ENCODE data around the gene LGALS8. TPM values are rescaled to one million over a fixed set of nuclear protein-coding genes. Genes with fewer than 3 reads are reported as not detected.
A peak's percentile ranks its signal among the peaks of the same experiment; 100 is the strongest.

The LGALS8 gene
- 10 to 100 TPM; 58.9 to 83.4 TPM for total RNA-seq

DNA sequence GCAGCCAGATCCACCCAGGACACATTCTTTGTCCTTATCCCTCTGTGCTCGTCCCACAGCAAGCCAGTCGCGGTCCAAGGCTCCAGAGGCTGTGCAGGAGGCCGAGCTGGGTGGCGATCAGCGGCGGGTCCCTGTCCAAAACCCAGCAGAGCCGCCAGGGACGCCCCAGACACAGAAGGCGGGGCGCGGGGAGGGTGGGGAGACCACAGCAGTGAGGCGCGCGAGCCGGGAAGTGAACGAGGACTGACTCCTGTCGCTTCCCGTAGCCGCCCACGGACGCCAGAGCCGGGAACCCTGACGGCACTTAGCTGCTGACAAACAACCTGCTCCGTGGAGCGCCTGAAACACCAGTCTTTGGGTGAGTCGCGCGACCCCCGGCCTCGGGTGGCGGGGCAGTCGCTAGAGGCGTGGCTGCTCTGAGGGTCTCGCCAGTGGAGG lies at the start of gene LGALS8:
TSS of gene LGALS8 (plus strand) at position 279 of the 438 bp plus-strand sequence. CDS start 2,089 bp downstream, outside the sequence.
- H3K27ac ChIP-seq: peak within 1 kb of the TSS; percentile 82 to 94 (median 86)
- no peaks in the 10 kb centered on the region for H3K27me3 ChIP-seq
- peak; percentile 38 to 75 (median 73) for TF ChIP-seq POLR2A (IDR thresholded peaks at IDR 0.05)
- peak in 1 of 7 experiments; percentile 3 for TF ChIP-seq CTCF (IDR thresholded peaks at IDR 0.05)
- peak within 1 kb of the TSS; percentile 31 to 71 for H3K4me3 ChIP-seq
- intact Hi-C loops (cut with DNase I): no loop called here
- H3K9me3 ChIP-seq: no peaks in the 10 kb centered on the region
- peaks cover 0 to 4% of the 10 kb centered on the region in 2 donors for H3K36me3 ChIP-seq (replicated peaks in 1 of 2; ENCODE audit: insufficient read depth in 1 of 2, low read depth in 2 of 2)
- 0 to 1% methylated on average over 10 to 32 of the region's 35 CpGs for WGBS, 2 donors
- DNase-seq (peak; percentile 84 to 92 (median 88)), ATAC-seq (peak; percentile 91)
- H3K4me1 ChIP-seq: peaks cover 15% of the 10 kb centered on the region

DNA sequence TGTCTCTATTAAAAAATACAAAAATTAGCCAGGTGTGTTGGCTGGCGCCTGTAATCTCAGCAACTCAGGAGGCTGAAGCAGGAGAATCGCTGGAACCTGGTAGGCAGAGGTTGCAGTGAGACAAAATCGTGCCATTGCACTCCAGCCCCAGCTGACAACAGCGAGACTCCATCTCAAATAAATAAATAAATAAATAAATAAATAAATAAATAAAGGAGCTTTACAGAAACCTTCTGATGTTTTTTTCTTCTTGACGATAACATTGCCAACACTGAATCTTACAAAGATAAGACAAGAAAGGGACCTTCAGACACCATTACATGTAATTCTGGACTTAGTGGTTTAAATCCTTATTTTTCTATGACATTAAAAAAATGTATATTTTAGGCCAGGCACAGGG lies 47.8 kb upstream of the LGALS8 start:
- H3K4me1 ChIP-seq: peaks cover 5% of the 10 kb centered on the region
- DNase-seq (no peak), ATAC-seq (no peak)
- TF ChIP-seq CTCF (IDR thresholded peaks at IDR 0.05): no peak
- TF ChIP-seq POLR2A (IDR thresholded peaks at IDR 0.05): no peak
- WGBS, 2 donors: 81 to 92% methylated on average over 5 of the region's 5 CpGs
- H3K4me3 ChIP-seq: no peak overlapping the region
- no peaks in the 10 kb centered on the region for H3K9me3 ChIP-seq
- H3K27ac ChIP-seq: no peak overlapping the region
- no peaks in the 10 kb centered on the region for H3K36me3 ChIP-seq (replicated peaks in 1 of 2; ENCODE audit: insufficient read depth in 1 of 2, low read depth in 2 of 2)
- no peaks in the 10 kb centered on the region for H3K27me3 ChIP-seq
- intact Hi-C loops (cut with DNase I): no loop called here

- intact Hi-C loops (cut with DNase I): no loop called here
- Histone ChIP-seq H3K27me3 (no peaks in the 10 kb centered on the region), H3K4me3 (no peak overlapping the region), H3K9me3 (no peaks in the 10 kb centered on the region), H3K4me1 (peaks cover 7% of the 10 kb centered on the region), H3K36me3 (replicated peaks in 1 of 2; ENCODE audit: insufficient read depth in 1 of 2, low read depth in 2 of 2) (no peaks in the 10 kb centered on the region), H3K27ac (peak overlapping the region in 1 of 4 donors; percentile 20)
- TF ChIP-seq CTCF (IDR thresholded peaks at IDR 0.05) (no peak), POLR2A (IDR thresholded peaks at IDR 0.05) (no peak)
- DNase-seq (peak; percentile 20 to 58 (median 37)), ATAC-seq (peak; percentile 63)
- WGBS, 2 donors: 37 to 53% methylated on average over 5 of the region's 5 CpGs
Measured at GRCh38 chr1:236480758-236481436, 42.9 kb upstream of the LGALS8 start.

DNA sequence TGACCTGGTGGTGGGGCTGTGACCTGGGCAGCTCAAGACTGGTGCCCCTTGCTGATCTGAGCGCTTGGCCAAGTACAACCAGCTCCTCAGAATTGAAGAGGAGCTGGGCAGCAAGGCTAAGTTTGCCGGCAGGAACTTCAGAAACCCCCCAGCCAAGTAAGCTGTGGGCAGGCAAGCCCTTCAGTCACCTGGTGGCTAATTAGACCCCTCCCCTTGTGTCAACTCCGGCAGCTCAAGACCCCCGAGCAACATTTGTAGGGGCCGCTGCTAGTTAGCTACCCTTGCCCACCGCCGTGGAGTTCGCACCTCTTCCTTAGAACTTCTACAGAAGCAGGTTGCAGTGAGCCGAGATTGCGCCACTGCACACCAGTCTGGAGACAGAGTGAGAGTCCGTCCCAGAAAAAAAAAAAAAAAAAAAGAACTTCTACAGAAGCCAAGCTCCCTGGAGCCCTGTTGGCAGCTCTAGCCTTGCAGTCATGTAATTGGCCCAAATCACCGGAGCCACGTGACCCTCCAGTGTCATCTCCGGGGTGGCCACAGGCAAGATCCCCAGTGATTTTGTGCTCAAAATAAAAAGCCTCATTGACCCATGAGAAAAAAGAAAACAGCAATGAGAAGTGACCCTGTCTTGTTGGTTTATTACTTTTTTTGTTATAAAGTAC lies 39.3 kb upstream of the LGALS8 start:
- 89 to 94% methylated on average over 13 to 14 of the region's 14 CpGs for WGBS, 2 donors
- TF ChIP-seq CTCF (IDR thresholded peaks at IDR 0.05): no peak
- TF ChIP-seq POLR2A (IDR thresholded peaks at IDR 0.05): no peak

More for the DNA sequence above, 39.3 kb upstream of the LGALS8 start:
- Histone ChIP-seq H3K27me3 (no peaks in the 10 kb centered on the region), H3K36me3 (replicated peaks in 1 of 2; ENCODE audit: insufficient read depth in 1 of 2, low read depth in 2 of 2) (no peaks in the 10 kb centered on the region), H3K27ac (no peak overlapping the region), H3K4me3 (no peak overlapping the region), H3K4me1 (peaks cover 7% of the 10 kb centered on the region), H3K9me3 (no peaks in the 10 kb centered on the region)
- no peak for ATAC-seq
- intact Hi-C loops (cut with DNase I): no loop called here
- no peak for DNase-seq

Data from body of pancreas (tissue), 4 donors.